Central memory CD8-positive, alpha-beta T cell (primary cell): ENCODE results near the gene REEP2.
"Not testable (repeated sequence)": the region's sequence is repeated elsewhere in the genome, so short reads cannot be mapped to it uniquely, and the experiment has no call there.

Experiments used
- ATAC-seq: fragments of 150-1000 bp; cut with Tn5 transposase; replicated peaks from 2 replicates; pipeline ENCODE4 v1.10.0; 2022; ENCODE audit warnings: mild to moderate bottlenecking, moderate FRiP score, moderate number of reproducible peaks; ENCODE audit not compliant: poor library complexity, severe bottlenecking; ENCODE audit errors: extremely low read depth
- DNase-seq, 2 donors: peaks; one replicate each; pipeline ENCODE4 v3.0.0; 2021; ENCODE audit warnings: low spot score in 2 of 2
- H3K27ac Mint-ChIP-seq: one replicate; pipeline ENCODE4 v1.8.0; 2022; ENCODE audit warnings: low read depth, mild to moderate bottlenecking, moderate library complexity, mixed read lengths
- H3K27me3 Mint-ChIP-seq: one replicate; pipeline ENCODE4 v1.8.0; 2022; ENCODE audit warnings: mixed read lengths
- H3K36me3 Mint-ChIP-seq: one replicate; pipeline ENCODE4 v1.8.0; 2022; ENCODE audit warnings: mild to moderate bottlenecking, moderate library complexity, mixed read lengths; ENCODE audit not compliant: insufficient read depth
- H3K4me1 Mint-ChIP-seq: one replicate; pipeline ENCODE4 v1.8.0; 2022; ENCODE audit warnings: mixed read lengths
- H3K4me3 Mint-ChIP-seq: one replicate; pipeline ENCODE4 v1.8.0; 2022; ENCODE audit warnings: mild to moderate bottlenecking, moderate library complexity, mixed read lengths
- H3K9me3 Mint-ChIP-seq: one replicate; pipeline ENCODE4 v1.8.0; 2022; ENCODE audit warnings: mixed read lengths

Gene REEP2

GRCh38 chr5:138473151-138473550 is 34.3 kb downstream of the REEP2 start:
- not testable (repeated sequence) for H3K4me3 Mint-ChIP-seq, DNase-seq, H3K4me1 Mint-ChIP-seq, H3K36me3 Mint-ChIP-seq, H3K27ac Mint-ChIP-seq, H3K9me3 Mint-ChIP-seq, ATAC-seq
- peaks cover 21% of the 10 kb centered on the region for H3K27me3 Mint-ChIP-seq

- DNase-seq (no peak), ATAC-seq (no peak)
- no peak overlapping the region for H3K4me3 Mint-ChIP-seq
- H3K4me1 Mint-ChIP-seq, result no peaks in the 10 kb centered on the region
- no peaks in the 10 kb centered on the region for H3K36me3 Mint-ChIP-seq
- no peaks in the 10 kb centered on the region for H3K9me3 Mint-ChIP-seq
- no peak overlapping the region for H3K27ac Mint-ChIP-seq
- peaks cover 21% of the 10 kb centered on the region for H3K27me3 Mint-ChIP-seq
These were observed 38.1 kb downstream of the REEP2 start for GRCh38 chr5:138476918-138477317.

- no peak overlapping the region for H3K27ac Mint-ChIP-seq
- peaks cover under 1% of the 10 kb centered on the region for H3K27me3 Mint-ChIP-seq
- H3K36me3 Mint-ChIP-seq, result no peaks in the 10 kb centered on the region
- no peaks in the 10 kb centered on the region for H3K4me1 Mint-ChIP-seq
- no peak overlapping the region for H3K4me3 Mint-ChIP-seq
- ATAC-seq (no peak), DNase-seq (no peak)
- no peaks in the 10 kb centered on the region for H3K9me3 Mint-ChIP-seq
These were observed 43.8 kb downstream of the REEP2 start for GRCh38 chr5:138482638-138483037.

GRCh38 chr5:138488481-138488945 is 49.7 kb downstream of the REEP2 start:
- no peak overlapping the region for H3K4me3 Mint-ChIP-seq
- ATAC-seq (no peak), DNase-seq (no peak)
- H3K27me3 Mint-ChIP-seq, result peaks cover 23% of the 10 kb centered on the region
- peaks cover 12% of the 10 kb centered on the region for H3K4me1 Mint-ChIP-seq
- no peaks in the 10 kb centered on the region for H3K9me3 Mint-ChIP-seq
- no peak overlapping the region for H3K27ac Mint-ChIP-seq
- peaks cover 7% of the 10 kb centered on the region for H3K36me3 Mint-ChIP-seq

- peaks cover 12% of the 10 kb centered on the region for H3K4me1 Mint-ChIP-seq
- peaks cover 23% of the 10 kb centered on the region for H3K27me3 Mint-ChIP-seq
- ATAC-seq (no peak), DNase-seq (no peak)
- H3K9me3 Mint-ChIP-seq, result no peaks in the 10 kb centered on the region
- no peak overlapping the region for H3K4me3 Mint-ChIP-seq
- peaks cover 7% of the 10 kb centered on the region for H3K36me3 Mint-ChIP-seq
- H3K27ac Mint-ChIP-seq, result no peak overlapping the region
These were observed 50.8 kb downstream of the REEP2 start for GRCh38 chr5:138489683-138490061.

GRCh38 chr5:138490648-138491283 is 51.9 kb downstream of the REEP2 start:
- DNase-seq (no peak), ATAC-seq (no peak)
- Mint-ChIP-seq H3K27me3 (peaks cover 23% of the 10 kb centered on the region), H3K9me3 (no peaks in the 10 kb centered on the region), H3K27ac (no peak overlapping the region), H3K4me3 (peak overlapping the region; percentile 59), H3K4me1 (peaks cover 12% of the 10 kb centered on the region), H3K36me3 (peaks cover 10% of the 10 kb centered on the region)

- H3K27ac Mint-ChIP-seq, result no peak overlapping the region
- DNase-seq (no peak), ATAC-seq (no peak)
- peaks cover 12% of the 10 kb centered on the region for H3K4me1 Mint-ChIP-seq
- no peaks in the 10 kb centered on the region for H3K9me3 Mint-ChIP-seq
- peaks cover 10% of the 10 kb centered on the region for H3K36me3 Mint-ChIP-seq
- H3K27me3 Mint-ChIP-seq, result peaks cover 23% of the 10 kb centered on the region
- peak overlapping the region; percentile 59 for H3K4me3 Mint-ChIP-seq
These were observed 52.4 kb downstream of the REEP2 start for GRCh38 chr5:138491284-138491648.

- Mint-ChIP-seq H3K27me3 (peaks cover 23% of the 10 kb centered on the region), H3K27ac (peak overlapping the region; percentile 67)
These were observed 53.1 kb downstream of the REEP2 start for GRCh38 chr5:138491669-138492559.

GRCh38 chr5:138492560-138493045 is 53.7 kb downstream of the REEP2 start:
- peaks cover 12% of the 10 kb centered on the region for H3K4me1 Mint-ChIP-seq
- H3K36me3 Mint-ChIP-seq, result peaks cover 10% of the 10 kb centered on the region
- peaks cover 23% of the 10 kb centered on the region for H3K27me3 Mint-ChIP-seq
- peak overlapping the region; percentile 67 for H3K27ac Mint-ChIP-seq
- DNase-seq (no peak), ATAC-seq (no peak)
- peak overlapping the region; percentile 85 for H3K4me3 Mint-ChIP-seq
- no peaks in the 10 kb centered on the region for H3K9me3 Mint-ChIP-seq

More at GRCh38 chr5:138491669-138492559, 53.1 kb downstream of the REEP2 start:
- ATAC-seq (peak; percentile 100), DNase-seq (peak; percentile 58 to 67)
- Mint-ChIP-seq H3K4me3 (peak overlapping the region; percentile 85), H3K9me3 (no peaks in the 10 kb centered on the region), H3K4me1 (peaks cover 12% of the 10 kb centered on the region), H3K36me3 (peaks cover 10% of the 10 kb centered on the region)

- Mint-ChIP-seq H3K36me3 (peaks cover 6% of the 10 kb centered on the region), H3K4me1 (peaks cover 12% of the 10 kb centered on the region), H3K4me3 (no peak overlapping the region), H3K27me3 (peaks cover 9% of the 10 kb centered on the region), H3K9me3 (no peaks in the 10 kb centered on the region), H3K27ac (no peak overlapping the region)
- ATAC-seq, result no peak
- DNase-seq, result no peak
These were observed 56.5 kb downstream of the REEP2 start for GRCh38 chr5:138495351-138495750.
